Pancreas (tissue), 10 donors: Measurements from ENCODE around the gene WDR82. TPM values are rescaled to one million over a fixed set of nuclear protein-coding genes. Genes with fewer than 3 reads are reported as not detected.

Experiments used
- ATAC-seq, 4 donors: fragments of 200-7000 bp; cut with Tn5 transposase; one replicate each; pipeline versions ENCODE4 v1.8.0 to v1.9.1; 2020; ENCODE audit warnings: mild to moderate bottlenecking in 4 of 4, moderate library complexity in 4 of 4
- DNase-seq, 6 donors: peaks; one replicate each; pipeline ENCODE4 v3.0.0-alpha.2; 2020
- FAIRE-seq: peaks from 2 replicates; lab custom pipeline; 2012; peaks lifted over from hg19 to GRCh38; lab: Jason Lieb, UNC
- H3K27ac ChIP-seq, 4 donors: fragments of 200-600 bp; sonication (generic); 1 replicate in 3 of 4; 2 replicates in 1 of 4; pipeline versions ENCODE4 v1.5.0 to v1.8.0; 2020
- H3K27me3 ChIP-seq, 4 donors: fragments of 200-600 bp; one replicate each; pipeline ENCODE4 v1.8.0; 2021
- H3K36me3 ChIP-seq, 3 donors: fragments of 200-600 bp; sonication (generic) in 1 of 3; one replicate each; pipeline versions ENCODE4 v1.5.0 to v1.8.0; 2020 to 2021
- H3K4me1 ChIP-seq, 3 donors: fragments of 200-600 bp; one replicate each; pipeline ENCODE4 v1.8.0; 2021
- H3K4me3 ChIP-seq, 4 donors: fragments of 200-600 bp; sonication (generic) in 2 of 4; one replicate each; pipeline versions ENCODE4 v1.5.0 to v1.8.0; 2020 to 2021
- H3K9me3 ChIP-seq, 4 donors: fragments of 200-600 bp; one replicate each; pipeline ENCODE4 v1.8.0; 2021
- CTCF ChIP-seq, 4 donors: fragments of 200-600 bp; sonication (generic) in 3 of 4; IDR thresholded peaks; one replicate each; pipeline versions ENCODE4 v1.5.0 to v1.8.0; 2021; ENCODE audit warnings: antibody characterized with exemption in 4 of 4
- WGBS, 2 donors: extraction: QIAGEN DNeasy Blood & Tissue Kit; methylation state at CpG; one replicate each; pipeline ENCODE4 v1.1.7; 2013; 5-methylcytosine and 5-hydroxymethylcytosine counted together
- intact Hi-C, 3 donors: fragments of 100-400 bp; cut with DNase I; formaldehyde crosslinking; loops; one replicate each; pipeline versions ENCODE4 v1.11.1 to v1.14.2; 2022
- polyA plus RNA-seq, 2 donors: library from polyadenylated mRNA; stranded (reverse); fragments of 200-250 nt; gene quantifications; one replicate each; pipeline ENCODE4 v1.2.3, GENCODE V29; 2013
- total RNA-seq, 6 donors: library from RNA; stranded (reverse); fragmentation: NEBNext Ultra II Directional in 4 of 6; extraction: Animal tissue kit (Norgen Biotek cat#: 25700) in 4 of 6; gene quantifications; one replicate each; pipeline versions ENCODE4 v1.2.1 to v1.2.4, GENCODE V29; 2021 to 2023
- donor health status: healthy with polysubstance abuse.
- donor health status: DM: no; HTN: no; CAD: no; lungs with moderate emphysema.
- donor health status: DM: no; HTN: no; CAD: no.
- donor health status: control.
- donor health status: control.
- donor health status: Bipolar disorder and iron deficiency.
- donor health status: DM: yes; HTN: yes; CAD: no.
- donor health status: DM: no; HTN: no; CAD: no.
- donor health status: DM: no; HTN: no; CAD: no.
- donor health status: DM: yes; HTN: yes; CAD: no.

Gene WDR82
- total and polyA plus RNA-seq, 8 donors: 9.0 to 32.1 (median 18.8) TPM

GRCh38 chr3:52281981-52282801 lies 3.7 kb upstream of the WDR82 start:
- no peak overlapping the region for H3K4me3 ChIP-seq
- H3K27me3 ChIP-seq: no peaks in the 10 kb centered on the region
- TF ChIP-seq CTCF (IDR thresholded peaks at IDR 0.05): no peak
- no peak for ATAC-seq
- DNase-seq: no peak
- no peak for FAIRE-seq
- peaks cover 2 to 19% (median 14%) of the 10 kb centered on the region in 3 donors for H3K4me1 ChIP-seq
- WGBS, 2 donors: 72 to 75% methylated on average over 8 of the region's 8 CpGs
- no peaks in the 10 kb centered on the region for H3K36me3 ChIP-seq
- intact Hi-C loops: no loop called here
- peak overlapping the region in 2 of 4 donors; percentile 23 to 36 for H3K27ac ChIP-seq
- no peaks in the 10 kb centered on the region for H3K9me3 ChIP-seq

- 21 to 26% methylated on average over 6 of the region's 6 CpGs for WGBS, 2 donors
- ATAC-seq: no peak
- H3K27me3 ChIP-seq: no peaks in the 10 kb centered on the region
- TF ChIP-seq CTCF (IDR thresholded peaks at IDR 0.05): no peak
- H3K4me3 ChIP-seq: no peak overlapping the region
- no peak for DNase-seq
- H3K4me1 ChIP-seq: peaks cover 8 to 32% (median 11%) of the 10 kb centered on the region in 3 donors
- peak overlapping the region in 2 of 4 donors; percentile 96 to 97 for H3K27ac ChIP-seq
- intact Hi-C loops: no loop called here
- H3K9me3 ChIP-seq: no peaks in the 10 kb centered on the region
- H3K36me3 ChIP-seq: no peaks in the 10 kb centered on the region
- no peak for FAIRE-seq
Observed at GRCh38 chr3:52280050-52280461, 1.6 kb upstream of the WDR82 start.

- ATAC-seq (no peak), FAIRE-seq (no peak)
- no peaks in the 10 kb centered on the region for H3K27me3 ChIP-seq
Observed at GRCh38 chr3:52279596-52279995, 1.1 kb upstream of the WDR82 start.

GRCh38 chr3:52277972-52278509 lies 408 bp downstream of the WDR82 start:
- peak in 2 of 6 donors; percentile 68 to 85 for DNase-seq
- Histone ChIP-seq H3K36me3 (no peaks in the 10 kb centered on the region), H3K4me3 (peak overlapping the region; percentile 84 to 90 (median 88)), H3K9me3 (no peaks in the 10 kb centered on the region), H3K27ac (peak overlapping the region; percentile 87 to 97 (median 92)), H3K27me3 (no peaks in the 10 kb centered on the region), H3K4me1 (peaks cover 7 to 36% (median 8%) of the 10 kb centered on the region in 3 donors)
- FAIRE-seq: no peak
- intact Hi-C loops: loop anchor here in 1 of 3 donors (10.0 kb wide), 1 partner anchor 53 kb away; the partner anchor contains the start of gene TLR9
- WGBS, 2 donors: 0 to 1% methylated on average over 45 to 54 of the region's 54 CpGs
- peak; percentile 78 to 86 (median 82) for ATAC-seq
- peak in 2 of 4 donors; percentile 7 to 17 for TF ChIP-seq CTCF (IDR thresholded peaks at IDR 0.05)

More at GRCh38 chr3:52279596-52279995, 1.1 kb upstream of the WDR82 start:
- no peak for TF ChIP-seq CTCF (IDR thresholded peaks at IDR 0.05)
- Histone ChIP-seq H3K9me3 (no peaks in the 10 kb centered on the region), H3K27ac (peak overlapping the region in 3 of 4 donors; percentile 87 to 97 (median 96)), H3K4me1 (peaks cover 7 to 31% (median 8%) of the 10 kb centered on the region in 3 donors), H3K4me3 (peak overlapping the region in 1 of 4 donors; percentile 89), H3K36me3 (no peaks in the 10 kb centered on the region)
- 26 to 40% methylated on average over 2 of the region's 2 CpGs for WGBS, 2 donors
- no peak for DNase-seq
- intact Hi-C loops: loop anchor here in 1 of 3 donors (10.0 kb wide), 1 partner anchor 55 kb away; the partner anchor contains the start of gene TLR9
